K562 (cell line): ENCODE results near the gene LY6G6F. TPM values are rescaled to one million over a fixed set of nuclear protein-coding genes. Genes with fewer than 3 reads are reported as not detected.

Source experiments
- CCAR2 ChIP-seq: fragments of 200-400 bp; formaldehyde crosslinking; IDR thresholded peaks from 2 replicates; pipeline ENCODE4 v1.6.1; 2017; ENCODE audit warnings: mild to moderate bottlenecking, low read depth, low read length
- CHD2 ChIP-seq: IDR thresholded peaks from 2 replicates; pipeline ENCODE4 v1.6.1; 2011; ENCODE audit warnings: low read depth, low read length
- CHD4 ChIP-seq: fragments of 200-600 bp; sonication (generic); IDR thresholded peaks from 3 replicates; pipeline ENCODE4 v1.6.1; 2012; ENCODE audit warnings: low read depth, mild to moderate bottlenecking, mixed read lengths, low read length, inconsistent platforms; ENCODE audit not compliant: insufficient read depth, insufficient replicate concordance, poor library complexity, severe bottlenecking
- ELF4 ChIP-seq: fragments of 450-650 bp; formaldehyde crosslinking; IDR thresholded peaks from 2 replicates; pipeline ENCODE4 v1.4.0; 2022; ENCODE audit warnings: missing genetic modification characterization
- GABPB1 ChIP-seq: sonication (generic); formaldehyde crosslinking; IDR thresholded peaks from 2 replicates; pipeline ENCODE4 v1.8.0; 2022; ENCODE audit warnings: mild to moderate bottlenecking, missing genetic modification reagents
- GATA2 ChIP-seq: sonication (generic); formaldehyde crosslinking; IDR thresholded peaks from 2 replicates; pipeline ENCODE4 v1.4.0; 2020; ENCODE audit warnings: mild to moderate bottlenecking, missing genetic modification reagents
- HEY1 ChIP-seq: fragments of 250-450 bp; sonication (Bioruptor Pico); IDR thresholded peaks from 2 replicates; pipeline ENCODE4 v1.5.0; 2020; ENCODE audit warnings: mild to moderate bottlenecking, moderate library complexity, borderline replicate concordance
- IRF1 ChIP-seq: sonication (generic); formaldehyde crosslinking; IDR thresholded peaks from 2 replicates; pipeline ENCODE4 v1.8.0; 2022; ENCODE audit warnings: missing genetic modification reagents, mild to moderate bottlenecking, borderline replicate concordance
- JUN ChIP-seq, 2 experiments: sonication (generic) in 1 of 2; formaldehyde crosslinking in 1 of 2; IDR thresholded peaks; 2 replicates each; pipeline versions ENCODE4 v1.6.1 to v1.8.0; 2012 to 2022; ENCODE audit warnings: borderline replicate concordance in 2 of 2, mild to moderate bottlenecking in 2 of 2, improper control_type of control experiment in 1 of 2, low read depth in 1 of 2, low read length in 1 of 2, missing genetic modification reagents in 1 of 2
- NEUROD1 ChIP-seq: fragments of 150-350 bp; IDR thresholded peaks from 2 replicates; pipeline ENCODE4 v1.6.1; 2014; ENCODE audit warnings: borderline replicate concordance, low read length, low read depth; ENCODE audit not compliant: partially characterized antibody
- PHF21A ChIP-seq: fragments of 450-650 bp; IDR thresholded peaks from 2 replicates; pipeline ENCODE4 v1.6.1; 2017; ENCODE audit warnings: low read depth, borderline replicate concordance
- POLR2G ChIP-seq: fragments of 200-400 bp; formaldehyde crosslinking; IDR thresholded peaks from 2 replicates; pipeline ENCODE4 v1.6.1; 2017; ENCODE audit warnings: low read depth, mild to moderate bottlenecking, antibody characterized with exemption, low read length, moderate library complexity
- RBM22 ChIP-seq: fragments of 200-400 bp; formaldehyde crosslinking; IDR thresholded peaks from 2 replicates; pipeline ENCODE4 v1.6.1; 2018; ENCODE audit warnings: low read length, low read depth; ENCODE audit not compliant: poor library complexity, severe bottlenecking
- SMAD4 ChIP-seq: fragments of 250-450 bp; sonication (Bioruptor Pico); conservative IDR thresholded peaks from 2 replicates; pipeline ENCODE4 v1.8.0; 2021; ENCODE audit warnings: inconsistent platforms, mild to moderate bottlenecking, moderate library complexity
- SMC3 ChIP-seq: conservative IDR thresholded peaks from 2 replicates; pipeline ENCODE4 v1.6.1; 2011; ENCODE audit warnings: low read depth, low read length, improper control_type of control experiment; ENCODE audit not compliant: insufficient read depth
- SP1 ChIP-seq: sonication (generic); formaldehyde crosslinking; IDR thresholded peaks from 2 replicates; pipeline ENCODE4 v1.8.1; 2022; ENCODE audit warnings: mild to moderate bottlenecking, missing genetic modification reagents
- ZEB2 ChIP-seq: fragments of 450-650 bp; IDR thresholded peaks from 2 replicates; pipeline ENCODE4 v1.6.1; 2016
- ZKSCAN8 ChIP-seq: fragments of 200-800 bp; sonication (Bioruptor generic); IDR thresholded peaks from 2 replicates; pipeline ENCODE4 v1.6.1; 2016; ENCODE audit warnings: missing genetic modification characterization, missing compliant biosample characterization
- ZNF224 ChIP-seq: sonication (generic); formaldehyde crosslinking; IDR thresholded peaks from 2 replicates; pipeline ENCODE4 v1.8.0; 2022; ENCODE audit warnings: mild to moderate bottlenecking, missing genetic modification reagents
- ZNF57 ChIP-seq: fragments of 450-650 bp; formaldehyde crosslinking; IDR thresholded peaks from 2 replicates; pipeline ENCODE4 v1.4.0; 2020; ENCODE audit warnings: mild to moderate bottlenecking, moderate library complexity
- ZNF695 ChIP-seq: fragments of 450-650 bp; formaldehyde crosslinking; IDR thresholded peaks from 2 replicates; pipeline ENCODE4 v1.4.0; 2020; ENCODE audit warnings: mild to moderate bottlenecking, moderate library complexity
- ZSCAN32 ChIP-seq: fragments of 450-650 bp; formaldehyde crosslinking; IDR thresholded peaks from 2 replicates; pipeline ENCODE4 v1.4.0; 2020; ENCODE audit warnings: mild to moderate bottlenecking, moderate library complexity
- polyA plus RNA-seq, 8 experiments: library from polyadenylated mRNA; depleted of rRNA in 4 of 8; stranded (reverse) in 5 of 8; unstranded in 3 of 8; fragments of >200 nt; fragmentation: Nextera tagmentation in 2 of 8; fragmentation: Illumina TruSeq in 1 of 8; extraction: Ambion mirVana in 2 of 8; extraction: Trizol in 1 of 8; gene quantifications; 2 replicates each; pipeline versions ENCODE4 v1.2.1 to v1.2.3, GENCODE V29; 2011 to 2014; ENCODE audit warnings: inconsistent platforms in 1 of 8, missing spikeins in 1 of 8
- total RNA-seq, 7 experiments: library from RNA; depleted of rRNA in 6 of 7; stranded (reverse); fragments of >200 nt in 6 of 7; fragmentation: Illumina TruSeq in 2 of 7; extraction: Trizol in 2 of 7; gene quantifications; 2 replicates each; pipeline versions ENCODE4 v1.2.1 to v1.2.3, GENCODE V29; 2011 to 2021; ENCODE audit warnings: low replicate concordance in 1 of 7
- TF ChIP-seq, protein P1 (sequence below): fragments of 450-650 bp; formaldehyde crosslinking; IDR thresholded peaks from 2 replicates; pipeline ENCODE4 v1.4.0; 2022; ENCODE audit warnings: missing genetic modification characterization
- TF ChIP-seq, protein P2 (sequence below): fragments of 250-450 bp; sonication (Bioruptor Pico); IDR thresholded peaks from 2 replicates; pipeline ENCODE4 v1.8.0; 2021; ENCODE audit warnings: moderate library complexity, mild to moderate bottlenecking, inconsistent platforms

LY6G6F gene
- total and polyA plus RNA-seq, 9 of the 15 experiments (the other 6 are each of a cell fraction or from before 2014, with no cell fraction given), result 0.14 to 0.50 (median 0.28) TPM; not detected in 2

DNA sequence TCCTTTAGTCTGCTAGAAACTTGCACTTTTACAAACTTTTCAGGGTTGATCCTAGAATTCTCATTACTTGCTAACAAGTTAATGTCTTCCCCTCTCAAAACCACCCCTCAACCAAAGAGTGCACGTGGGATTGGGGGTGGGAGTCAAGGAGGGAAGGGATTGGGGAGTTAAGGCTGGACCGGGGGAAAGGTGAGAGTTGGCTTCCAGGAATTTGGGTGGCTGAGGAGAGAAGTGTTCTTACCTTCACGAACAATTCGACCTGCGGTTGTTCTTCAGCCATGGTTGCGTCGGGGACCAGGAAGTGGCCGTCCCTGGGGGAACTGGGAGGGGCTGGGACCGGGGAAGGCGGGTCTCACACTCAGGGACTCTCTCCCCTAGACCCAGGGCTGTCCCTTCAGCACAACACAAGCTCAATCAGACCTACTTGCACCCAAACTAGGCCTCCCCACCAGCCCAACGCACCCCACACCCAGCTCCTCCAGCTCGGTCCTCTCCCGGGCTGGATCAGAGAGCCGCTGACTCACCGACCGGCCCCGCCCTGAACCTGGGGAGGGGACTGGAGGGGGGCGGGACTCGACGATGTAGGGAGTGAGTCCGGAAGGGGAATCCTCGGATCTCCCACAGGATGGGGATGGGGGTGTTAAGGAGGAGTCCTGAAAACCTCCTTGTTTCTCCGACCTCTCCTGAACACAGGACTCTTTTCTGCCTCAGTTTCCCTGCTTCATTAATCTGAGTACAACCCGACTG lies 29.5 kb downstream of the LY6G6F start, which contains the start of gene CLIC1 (continued):
- TF ChIP-seq RBM22, result peak; percentile 49
- no peak for TF ChIP-seq CCAR2
- TF ChIP-seq ZKSCAN8 (CRISPR knock-in tag), result no peak
- 0 out of 2 replicates have a peak, but pooled peaks have one; percentile 25 for TF ChIP-seq CHD2
- TF ChIP-seq ZNF695 (CRISPR knock-in tag), result peak; percentile 78; the same call in 1 of the 2 replicates
- peak; percentile 97 for TF ChIP-seq JUN (IDR thresholded peaks at IDR 0.05; ENCODE audit: borderline replicate concordance, low read depth, low read length)
- no peak for TF ChIP-seq JUN (CRISPR knock-in tag; IDR thresholded peaks at IDR 0.05; ENCODE audit: borderline replicate concordance)
- TF ChIP-seq ELF4 (CRISPR knock-in tag), result peak; percentile 98
- TF ChIP-seq GATA2 (CRISPR knock-in tag), result no peak
- TF ChIP-seq NEUROD1, result peak; percentile 93
- TF ChIP-seq ZEB2, result no peak
- TF ChIP-seq HEY1 (CRISPR knock-in tag), result no peak
- TF ChIP-seq ZSCAN32 (CRISPR knock-in tag), result no peak; the same call in 1 of the 2 replicates
- peak; percentile 25; the same call in 1 of the 2 replicates for TF ChIP-seq SMC3
- 0 out of 2 replicates have a peak, but pooled peaks have one; percentile 5 for TF ChIP-seq ZNF57 (CRISPR knock-in tag)
- TF ChIP-seq CHD4, result no peak
- peak; percentile 85 for TF ChIP-seq IRF1 (CRISPR knock-in tag)
- TF ChIP-seq PHF21A, result no peak
- TF ChIP-seq ZNF224 (CRISPR knock-in tag), result peak; percentile 89
- TF ChIP-seq, protein P1, sequence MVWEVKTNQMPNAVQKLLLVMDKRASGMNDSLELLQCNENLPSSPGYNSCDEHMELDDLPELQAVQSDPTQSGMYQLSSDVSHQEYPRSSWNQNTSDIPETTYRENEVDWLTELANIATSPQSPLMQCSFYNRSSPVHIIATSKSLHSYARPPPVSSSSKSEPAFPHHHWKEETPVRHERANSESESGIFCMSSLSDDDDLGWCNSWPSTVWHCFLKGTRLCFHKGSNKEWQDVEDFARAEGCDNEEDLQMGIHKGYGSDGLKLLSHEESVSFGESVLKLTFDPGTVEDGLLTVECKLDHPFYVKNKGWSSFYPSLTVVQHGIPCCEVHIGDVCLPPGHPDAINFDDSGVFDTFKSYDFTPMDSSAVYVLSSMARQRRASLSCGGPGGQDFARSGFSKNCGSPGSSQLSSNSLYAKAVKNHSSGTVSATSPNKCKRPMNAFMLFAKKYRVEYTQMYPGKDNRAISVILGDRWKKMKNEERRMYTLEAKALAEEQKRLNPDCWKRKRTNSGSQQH (CRISPR knock-in tag), result peak; percentile 77; the same call in 1 of the 2 replicates
- TF ChIP-seq, protein P2, sequence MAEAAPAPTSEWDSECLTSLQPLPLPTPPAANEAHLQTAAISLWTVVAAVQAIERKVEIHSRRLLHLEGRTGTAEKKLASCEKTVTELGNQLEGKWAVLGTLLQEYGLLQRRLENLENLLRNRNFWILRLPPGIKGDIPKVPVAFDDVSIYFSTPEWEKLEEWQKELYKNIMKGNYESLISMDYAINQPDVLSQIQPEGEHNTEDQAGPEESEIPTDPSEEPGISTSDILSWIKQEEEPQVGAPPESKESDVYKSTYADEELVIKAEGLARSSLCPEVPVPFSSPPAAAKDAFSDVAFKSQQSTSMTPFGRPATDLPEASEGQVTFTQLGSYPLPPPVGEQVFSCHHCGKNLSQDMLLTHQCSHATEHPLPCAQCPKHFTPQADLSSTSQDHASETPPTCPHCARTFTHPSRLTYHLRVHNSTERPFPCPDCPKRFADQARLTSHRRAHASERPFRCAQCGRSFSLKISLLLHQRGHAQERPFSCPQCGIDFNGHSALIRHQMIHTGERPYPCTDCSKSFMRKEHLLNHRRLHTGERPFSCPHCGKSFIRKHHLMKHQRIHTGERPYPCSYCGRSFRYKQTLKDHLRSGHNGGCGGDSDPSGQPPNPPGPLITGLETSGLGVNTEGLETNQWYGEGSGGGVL (CRISPR knock-in tag), result no peak
- TF ChIP-seq GABPB1 (CRISPR knock-in tag), result no peak
- TF ChIP-seq SMAD4 (CRISPR knock-in tag), result peak; percentile 28; the same call in 1 of the 2 replicates
- TF ChIP-seq POLR2G, result peak; percentile 97
- TF ChIP-seq SP1 (CRISPR knock-in tag), result peak; percentile 88; the same call in 1 of the 2 replicates
